ENCODE measurements around the gene KRT37. TPM values are rescaled to one million over a fixed set of nuclear protein-coding genes. Genes with fewer than 3 reads are reported as not detected.

KRT37 gene
- total and polyA plus RNA-seq, 2 of the 13 experiments (the other 11 are each of a cell fraction or from before 2014, with no cell fraction given): 0.69 TPM; not detected in 1

GRCh38 chr17:41448506-41448905, 24.1 kb upstream of the KRT37 start (continued):
- TF ChIP-seq SRSF9 (IDR thresholded peaks at IDR 0.05; ENCODE audit: borderline replicate concordance, insufficient read depth, low read depth, low read length, poor library complexity, severe bottlenecking) (no peak), ERF (CRISPR knock-in tag; IDR thresholded peaks at IDR 0.05) (no peak), FOXJ3 (CRISPR knock-in tag; IDR thresholded peaks at IDR 0.05; ENCODE audit: borderline replicate concordance) (no peak), PHF21A (CRISPR knock-in tag; IDR thresholded peaks at IDR 0.05) (no peak), HMGXB3 (CRISPR knock-in tag; IDR thresholded peaks at IDR 0.05; ENCODE audit: borderline replicate concordance) (no peak), CHD4 (IDR thresholded peaks at IDR 0.05; ENCODE audit: borderline replicate concordance, low read length) (no peak), RNF2 (conservative IDR thresholded peaks at IDR 0.05; ENCODE audit: low read depth) (no peak)

GRCh38 chr17:41446806-41447205, 22.4 kb upstream of the KRT37 start:
- DNase-seq (ENCODE audit: low spot score) (no peak), FAIRE-seq (no peak), ATAC-seq (no peak)
- no peak overlapping the region for H3K4me3 ChIP-seq (replicated peaks in 1 of 3; ENCODE audit: insufficient read depth in 1 of 3, low read depth in 2 of 3, low read length in 3 of 3)
- no peak overlapping the region for H3K27ac ChIP-seq (ENCODE audit: extremely low read length, insufficient read depth, low read length)
- no peak overlapping the region for H3K9ac ChIP-seq (ENCODE audit: insufficient read depth, low read depth, low read length)
- WGBS (ENCODE audit: low lambda C conversion rate): 4% methylated on average over 2 of the region's 2 CpGs
- in situ Hi-C loops (cut with HindIII; ENCODE audit: extremely low pct_ligation_motif_present, low pct_unique_long_range_greater_than_20kb): no loop called here
- no peaks in the 10 kb centered on the region for H3K27me3 ChIP-seq (ENCODE audit: control insufficient read depth in 1 of 2, insufficient read depth in 2 of 2, low read length in 2 of 2)
- TF ChIP-seq CCDC6 (CRISPR knock-in tag; IDR thresholded peaks at IDR 0.05) (no peak), MXI1 (IDR thresholded peaks at IDR 0.05; ENCODE audit: borderline replicate concordance, low read depth, low read length) (no peak), RFXANK (CRISPR knock-in tag; IDR thresholded peaks at IDR 0.05) (no peak), ZNF512 (CRISPR knock-in tag; IDR thresholded peaks at IDR 0.05) (no peak)
- H3K79me2 ChIP-seq (ENCODE audit: insufficient read depth, low read length): no peaks in the 10 kb centered on the region
- no TSS peak for BruUV-seq (replicated peaks)
- intact Hi-C loops (cut with micrococcal nuclease; ENCODE audit: unreplicated experiment): no loop called here
- H2AFZ ChIP-seq (ENCODE audit: low read length): no peak overlapping the region
- H3K4me2 ChIP-seq (ENCODE audit: low read depth, low read length): no peak overlapping the region
- no peaks in the 10 kb centered on the region for H3K9me3 ChIP-seq (ENCODE audit: low read length)
- ChIA-PET POLR2A (no interaction called here), CTCF (ENCODE audit: low intra/inter-chr PET ratio, low total read pairs) (no interaction called here)
- H3K4me1 ChIP-seq (ENCODE audit: insufficient read depth, low read length): no peaks in the 10 kb centered on the region
- H3K36me3 ChIP-seq (replicated peaks in 1 of 2; ENCODE audit: control insufficient read depth in 1 of 2, insufficient read depth in 2 of 2, low read length in 2 of 2): no peaks in the 10 kb centered on the region
- H4K20me1 ChIP-seq (ENCODE audit: insufficient read depth, low read length): no peaks in the 10 kb centered on the region

Measured in HepG2 (cell line).